HCT116 (cell line): ENCODE results near the gene MADCAM1. TPM values are rescaled to one million over a fixed set of nuclear protein-coding genes. Genes with fewer than 3 reads are reported as not detected.

Experiments
- ATAC-seq: fragments of 200-7000 bp; cut with Tn5 transposase; 2 replicates; pipeline ENCODE4 v1.9.1; 2020; ENCODE audit warnings: mild to moderate bottlenecking, moderate library complexity
- BruUV-seq: library from RNA; stranded (reverse); fragments of 400-500 nt; replicated peaks from 2 replicates; lab custom pipeline; 2021; lab: Mats Ljungman, UMichigan
- CTCF ChIA-PET: fragments of 300-600 bp; sonication (Branson Sonifier 250); formaldehyde crosslinking; loops from one replicate; lab custom pipeline; 2021; ENCODE audit warnings: antibody characterized with exemption; lab: Charles Lee
- POLR2A ChIA-PET: fragments of 300-600, 350-600 bp; sonication (Branson Sonifier 250); formaldehyde crosslinking; loops from one replicate; lab custom pipeline; 2021; ENCODE audit warnings: antibody characterized with exemption; lab: Charles Lee
- RAD21 ChIA-PET, 2 experiments: fragments of 300-600 bp; sonication (Branson Sonifier 250); formaldehyde crosslinking; loops; one replicate each; lab custom pipeline; 2023; ENCODE audit warnings: low total read pairs in 2 of 2; ENCODE audit not compliant: uncharacterized antibody in 2 of 2, unreplicated experiment in 2 of 2, low non-redundant PET in 1 of 2; lab: Charles Lee
- DNase-seq: peaks from one replicate; pipeline ENCODE4 v3.0.0-alpha.2; 2010; ENCODE audit warnings: low read depth, low spot score
- H2AFZ ChIP-seq: fragments of 200-600 bp; shearing (Covaris generic), sonication (generic); 2 replicates; pipeline ENCODE4 v1.6.1; 2017; ENCODE audit warnings: low read depth, mixed run types, mixed read lengths, antibody characterized with exemption, low read length; ENCODE audit not compliant: poor library complexity, severe bottlenecking
- H3K27ac ChIP-seq: 2 replicates; pipeline ENCODE4 v1.5.1; 2012; ENCODE audit warnings: low read depth, low read length
- H3K27me3 ChIP-seq: fragments of 200-600 bp; sonication (generic); 2 replicates; pipeline ENCODE4 v1.6.1; 2016; ENCODE audit warnings: mixed run types, low read length, mixed read lengths; ENCODE audit not compliant: insufficient read depth
- H3K36me3 ChIP-seq, 2 experiments: fragments of 200-500 bp in 1 of 2; fragments of 200-600 bp in 1 of 2; sonication (Bioruptor generic) in 1 of 2; sonication (generic) in 1 of 2; 2 replicates each; pipeline versions ENCODE4 v1.5.1 to v1.6.1; 2014 to 2016; ENCODE audit warnings: low read length in 2 of 2, inconsistent platforms in 1 of 2, mixed read lengths in 1 of 2, mixed run types in 1 of 2; ENCODE audit not compliant: insufficient read depth in 2 of 2, control insufficient read depth in 1 of 2
- H3K4me1 ChIP-seq, 2 experiments: fragments of 200-600 bp in 1 of 2; sonication (generic) in 1 of 2; 2 replicates each; pipeline versions ENCODE4 v1.5.1 to v1.6.1; 2012 to 2017; ENCODE audit warnings: low read length in 2 of 2, inconsistent platforms in 1 of 2, mild to moderate bottlenecking in 1 of 2, mixed read lengths in 1 of 2, mixed run types in 1 of 2, moderate library complexity in 1 of 2; ENCODE audit not compliant: insufficient read depth in 2 of 2, control insufficient read depth in 1 of 2
- H3K4me2 ChIP-seq: fragments of 200-600 bp; sonication (generic); 2 replicates; pipeline ENCODE4 v1.6.1; 2017; ENCODE audit warnings: mixed run types, low read length, mixed read lengths
- H3K4me3 ChIP-seq, 2 experiments: fragments of 200-600 bp in 1 of 2; sonication (generic) in 1 of 2; replicated peaks in 1 of 2; 2 replicates each; pipeline ENCODE4 v1.5.1; 2011 to 2016; ENCODE audit warnings: low read length in 2 of 2, control low read depth in 1 of 2, low read depth in 1 of 2, mild to moderate bottlenecking in 1 of 2, mixed read lengths in 1 of 2, mixed run types in 1 of 2
- H3K79me2 ChIP-seq: fragments of 200-600 bp; sonication (generic); 2 replicates; pipeline ENCODE4 v1.6.1; 2017; ENCODE audit warnings: mild to moderate bottlenecking, mixed run types, low read length, moderate library complexity, mixed read lengths; ENCODE audit not compliant: insufficient read depth
- H3K9ac ChIP-seq: fragments of 200-600 bp; sonication (generic); 2 replicates; pipeline ENCODE4 v1.6.1; 2016; ENCODE audit warnings: low read length, mixed read lengths
- H3K9me2 ChIP-seq: fragments of 200-600 bp; sonication (generic), shearing (Covaris generic); 2 replicates; pipeline ENCODE4 v1.6.1; 2017; ENCODE audit warnings: mixed run types, mild to moderate bottlenecking, moderate library complexity; ENCODE audit not compliant: insufficient read depth
- H3K9me3 ChIP-seq, 2 experiments: fragments of 200-500 bp in 1 of 2; fragments of 200-600 bp in 1 of 2; sonication (Bioruptor generic) in 1 of 2; sonication (generic) in 1 of 2; 2 replicates each; pipeline ENCODE4 v1.6.1; 2014 to 2017; ENCODE audit warnings: low read length in 2 of 2, mixed read lengths in 2 of 2, inconsistent platforms in 1 of 2, low read depth in 1 of 2, mild to moderate bottlenecking in 1 of 2, mixed run types in 1 of 2, moderate library complexity in 1 of 2; ENCODE audit not compliant: control insufficient read depth in 1 of 2, insufficient read depth in 1 of 2
- H4K20me1 ChIP-seq: fragments of 200-600 bp; sonication (generic), shearing (Covaris generic); 2 replicates; pipeline ENCODE4 v1.6.1; 2017; ENCODE audit warnings: mixed run types, mild to moderate bottlenecking, moderate library complexity; ENCODE audit not compliant: insufficient read depth
- CBX3 ChIP-seq: IDR thresholded peaks from 2 replicates; pipeline ENCODE4 v1.6.1; 2012; ENCODE audit warnings: low read depth
- CEBPB ChIP-seq: IDR thresholded peaks from 2 replicates; pipeline ENCODE4 v1.6.1; 2012; ENCODE audit warnings: low read depth
- EGR1 ChIP-seq: IDR thresholded peaks from 2 replicates; pipeline ENCODE4 v1.6.1; 2012; ENCODE audit warnings: low read depth
- ELF1 ChIP-seq: IDR thresholded peaks from 2 replicates; pipeline ENCODE4 v1.6.1; 2012; ENCODE audit warnings: low read depth, borderline replicate concordance
- EZH2 ChIP-seq: fragments of 200-600 bp; sonication (generic); IDR thresholded peaks from 2 replicates; pipeline ENCODE4 v1.6.1; 2017; ENCODE audit warnings: antibody characterized with exemption, mixed run types
- EZH2phosphoT487 ChIP-seq: fragments of 200-600 bp; IDR thresholded peaks from 2 replicates; pipeline ENCODE4 v1.6.1; 2018; ENCODE audit warnings: antibody characterized with exemption, borderline replicate concordance
- FOSL1 ChIP-seq: IDR thresholded peaks from 2 replicates; pipeline ENCODE4 v1.6.1; 2012; ENCODE audit warnings: low read depth
- JUND ChIP-seq: IDR thresholded peaks from 2 replicates; pipeline ENCODE4 v1.6.1; 2012
- POLR2A ChIP-seq: IDR thresholded peaks from 2 replicates; pipeline ENCODE4 v1.7.0; 2011; ENCODE audit warnings: borderline replicate concordance; ENCODE audit not compliant: insufficient read depth, insufficient read length; ENCODE audit errors: extremely low read depth
- POLR2AphosphoS5 ChIP-seq: IDR thresholded peaks from 2 replicates; pipeline ENCODE4 v1.6.1; 2011; ENCODE audit warnings: mild to moderate bottlenecking, low read depth, low read length, moderate library complexity
- RAD21 ChIP-seq: IDR thresholded peaks from 2 replicates; pipeline ENCODE4 v1.6.1; 2012; ENCODE audit warnings: low read depth, mild to moderate bottlenecking
- SIN3A ChIP-seq: IDR thresholded peaks from 2 replicates; pipeline ENCODE4 v1.6.1; 2012; ENCODE audit warnings: low read depth
- SP1 ChIP-seq: IDR thresholded peaks from 2 replicates; pipeline ENCODE4 v1.6.1; 2012; ENCODE audit warnings: low read depth
- SRF ChIP-seq: IDR thresholded peaks from 2 replicates; pipeline ENCODE4 v1.6.1; 2012; ENCODE audit warnings: low read depth
- TCF7L2 ChIP-seq: IDR thresholded peaks from 2 replicates; pipeline ENCODE4 v1.7.0; 2011; ENCODE audit warnings: borderline replicate concordance, inconsistent platforms; ENCODE audit not compliant: insufficient read depth, insufficient read length; ENCODE audit errors: extremely low read depth
- YY1 ChIP-seq: IDR thresholded peaks from 2 replicates; pipeline ENCODE4 v1.6.1; 2011; ENCODE audit warnings: low read length, low read depth, moderate library complexity, mild to moderate bottlenecking; ENCODE audit not compliant: insufficient replicate concordance; ENCODE audit errors: extremely low read depth
- ZFX ChIP-seq: fragments of 450-650 bp; IDR thresholded peaks from 2 replicates; pipeline ENCODE4 v1.6.1; 2017
- ZNF274 ChIP-seq: fragments of 200-500 bp; sonication (Bioruptor generic); IDR thresholded peaks from 2 replicates; pipeline ENCODE4 v1.6.1; 2014; ENCODE audit warnings: mild to moderate bottlenecking, low read depth, low read length, inconsistent platforms
- intact Hi-C: fragments of 100-400 bp; cut with micrococcal nuclease; formaldehyde crosslinking; loops from 2 replicates; pipeline ENCODE4 v1.10.0; 2022
- total RNA-seq: library from RNA; stranded (reverse); gene quantifications from one replicate; pipeline ENCODE4 v1.2.1, GENCODE V29; 2021; ENCODE audit not compliant: unreplicated experiment
- TF ChIP-seq, protein P1 (sequence below): IDR thresholded peaks from 2 replicates; pipeline ENCODE4 v1.6.1; 2012
- TF ChIP-seq, protein P2 (sequence below): IDR thresholded peaks from 2 replicates; pipeline ENCODE4 v1.6.1; 2012; ENCODE audit warnings: low read depth

MADCAM1 gene
- total RNA-seq, 1 experiment from 2014 or later, result 0.57 TPM

DNA sequence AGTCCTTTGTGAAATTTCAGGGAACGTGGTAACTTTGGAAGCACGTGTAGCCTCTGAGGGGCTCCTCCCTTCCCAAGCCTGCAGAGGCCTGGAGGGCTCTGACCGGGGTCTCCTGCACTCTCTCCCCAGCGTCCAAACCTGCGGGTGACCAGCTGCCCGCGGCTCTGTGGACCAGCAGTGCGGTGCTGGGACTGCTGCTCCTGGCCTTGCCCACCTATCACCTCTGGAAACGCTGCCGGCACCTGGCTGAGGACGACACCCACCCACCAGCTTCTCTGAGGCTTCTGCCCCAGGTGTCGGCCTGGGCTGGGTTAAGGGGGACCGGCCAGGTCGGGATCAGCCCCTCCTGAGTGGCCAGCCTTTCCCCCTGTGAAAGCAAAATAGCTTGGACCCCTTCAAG is 8.3 kb downstream of the MADCAM1 start (continued):
- no peak for TF ChIP-seq POLR2AphosphoS5
- TF ChIP-seq SP1, result no peak
- no peak for TF ChIP-seq EGR1
- no peak for TF ChIP-seq JUND
- TF ChIP-seq RAD21, result no peak
- TF ChIP-seq CEBPB, result no peak
- TF ChIP-seq TCF7L2, result no peak
- no peak for TF ChIP-seq FOSL1
- TF ChIP-seq, protein P1, sequence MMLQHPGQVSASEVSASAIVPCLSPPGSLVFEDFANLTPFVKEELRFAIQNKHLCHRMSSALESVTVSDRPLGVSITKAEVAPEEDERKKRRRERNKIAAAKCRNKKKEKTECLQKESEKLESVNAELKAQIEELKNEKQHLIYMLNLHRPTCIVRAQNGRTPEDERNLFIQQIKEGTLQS, result no peak
- no peak for TF ChIP-seq ZFX
- TF ChIP-seq ZNF274, result no peak
- TF ChIP-seq, all 23 proteins: peak for 0

DNA sequence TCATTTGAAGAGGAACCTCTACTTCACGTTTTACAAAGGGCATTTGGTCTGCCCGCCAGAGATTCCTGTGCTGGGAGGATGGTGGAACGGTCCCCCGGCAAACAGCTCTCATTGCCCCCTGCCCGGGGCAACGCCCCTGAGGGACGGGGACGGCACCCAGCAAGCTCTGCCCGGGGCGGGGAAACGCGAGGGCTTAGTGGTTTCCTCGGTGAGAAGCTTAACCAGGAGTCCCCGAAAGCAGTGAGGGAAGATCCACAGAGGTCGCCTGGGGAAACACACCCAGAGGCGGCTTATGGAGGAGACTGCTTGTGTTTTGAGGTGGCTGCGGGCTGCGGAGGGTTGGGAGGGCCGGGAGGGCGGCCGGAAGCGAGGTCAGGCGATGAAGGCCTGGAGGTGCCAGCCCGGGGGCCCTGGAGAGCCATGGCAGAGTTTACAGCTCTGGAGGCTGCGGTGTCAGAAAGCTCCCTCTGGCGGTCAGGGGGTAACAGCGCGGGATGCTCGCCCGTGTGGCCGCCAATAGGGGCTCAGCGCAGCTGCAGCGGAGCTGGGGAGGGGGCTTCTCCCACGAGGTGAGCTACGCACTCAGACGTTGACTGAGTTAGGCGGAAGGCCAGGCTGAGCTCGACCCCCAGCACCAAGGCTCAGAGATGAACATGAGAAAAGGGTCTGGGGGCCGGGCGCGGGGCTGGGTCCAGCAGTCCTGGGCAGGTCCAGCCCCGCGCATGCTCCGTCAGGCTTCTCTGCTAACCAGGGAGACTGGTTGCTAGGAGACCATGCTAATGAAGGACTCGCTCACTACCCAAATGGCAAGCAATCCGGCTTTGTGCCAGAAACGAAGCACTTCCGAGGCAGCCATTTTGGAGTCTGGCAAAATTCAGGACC is 10.4 kb downstream of the MADCAM1 start:
- Histone ChIP-seq H3K9me2 (no peaks in the 10 kb centered on the region), H2AFZ (peak overlapping the region; percentile 40), H3K4me1 (peaks cover 19 to 40% of the 10 kb centered on the region in 2 experiments), H3K4me2 (peak overlapping the region; percentile 85), H3K36me3 (peaks cover 0 to 5% of the 10 kb centered on the region in 2 experiments; a peak in 1 of 4 replicates), H3K9me3 (no peaks in the 10 kb centered on the region), H3K4me3 (peak overlapping the region; percentile 89 to 97), H3K9ac (peak overlapping the region; percentile 97), H3K79me2 (peaks cover 11% of the 10 kb centered on the region; the same call in 1 of the 2 replicates), H3K27me3 (no peaks in the 10 kb centered on the region), H4K20me1 (no peaks in the 10 kb centered on the region), H3K27ac (peak overlapping the region; percentile 91)
- TSS peak; percentile 57 for BruUV-seq
- RAD21 ChIA-PET, result interaction anchor here in 1 of 2 experiments (0.6 kb wide), 1 partner anchor 66 kb away, joined by 3 read pairs; the partner anchor contains the start of gene BSG
- intact Hi-C loops, result loop anchor here (10.0 kb wide), 1 partner anchor 122 kb away; no protein-coding TSS in a partner anchor
- ATAC-seq (peak; percentile 77), DNase-seq (peak; percentile 99)
- POLR2A ChIA-PET, result interaction anchor here (0.8 to 1.5 kb wide), 6 partner anchors 8 to 26 kb away, joined by 3 to 5 read pairs (median 4); partner anchors contain the start of genes CDC34 and MADCAM1
- CTCF ChIA-PET, result interaction anchor here (0.6 to 1.9 kb wide), 14 partner anchors 9 to 479 kb away, joined by 3 to 29 read pairs (median 4); partner anchors contain the start of genes MADCAM1 and SHC2
- no peak for TF ChIP-seq ZNF274
- no peak for TF ChIP-seq SP1
- no peak for TF ChIP-seq EZH2phosphoT487
- peak; percentile 45 for TF ChIP-seq POLR2A
- TF ChIP-seq SRF, result peak; percentile 82
- no peak for TF ChIP-seq CBX3
- TF ChIP-seq, protein P2, sequence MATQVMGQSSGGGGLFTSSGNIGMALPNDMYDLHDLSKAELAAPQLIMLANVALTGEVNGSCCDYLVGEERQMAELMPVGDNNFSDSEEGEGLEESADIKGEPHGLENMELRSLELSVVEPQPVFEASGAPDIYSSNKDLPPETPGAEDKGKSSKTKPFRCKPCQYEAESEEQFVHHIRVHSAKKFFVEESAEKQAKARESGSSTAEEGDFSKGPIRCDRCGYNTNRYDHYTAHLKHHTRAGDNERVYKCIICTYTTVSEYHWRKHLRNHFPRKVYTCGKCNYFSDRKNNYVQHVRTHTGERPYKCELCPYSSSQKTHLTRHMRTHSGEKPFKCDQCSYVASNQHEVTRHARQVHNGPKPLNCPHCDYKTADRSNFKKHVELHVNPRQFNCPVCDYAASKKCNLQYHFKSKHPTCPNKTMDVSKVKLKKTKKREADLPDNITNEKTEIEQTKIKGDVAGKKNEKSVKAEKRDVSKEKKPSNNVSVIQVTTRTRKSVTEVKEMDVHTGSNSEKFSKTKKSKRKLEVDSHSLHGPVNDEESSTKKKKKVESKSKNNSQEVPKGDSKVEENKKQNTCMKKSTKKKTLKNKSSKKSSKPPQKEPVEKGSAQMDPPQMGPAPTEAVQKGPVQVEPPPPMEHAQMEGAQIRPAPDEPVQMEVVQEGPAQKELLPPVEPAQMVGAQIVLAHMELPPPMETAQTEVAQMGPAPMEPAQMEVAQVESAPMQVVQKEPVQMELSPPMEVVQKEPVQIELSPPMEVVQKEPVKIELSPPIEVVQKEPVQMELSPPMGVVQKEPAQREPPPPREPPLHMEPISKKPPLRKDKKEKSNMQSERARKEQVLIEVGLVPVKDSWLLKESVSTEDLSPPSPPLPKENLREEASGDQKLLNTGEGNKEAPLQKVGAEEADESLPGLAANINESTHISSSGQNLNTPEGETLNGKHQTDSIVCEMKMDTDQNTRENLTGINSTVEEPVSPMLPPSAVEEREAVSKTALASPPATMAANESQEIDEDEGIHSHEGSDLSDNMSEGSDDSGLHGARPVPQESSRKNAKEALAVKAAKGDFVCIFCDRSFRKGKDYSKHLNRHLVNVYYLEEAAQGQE, result no peak
- TF ChIP-seq SIN3A, result no peak
- no peak for TF ChIP-seq FOSL1
- TF ChIP-seq, protein P1, result no peak
- no peak for TF ChIP-seq JUND
- peak; percentile 74 for TF ChIP-seq RAD21
- TF ChIP-seq CEBPB, result no peak
- peak; percentile 54 for TF ChIP-seq POLR2AphosphoS5
- no peak for TF ChIP-seq EGR1
- TF ChIP-seq TCF7L2, result no peak
- TF ChIP-seq YY1, result peak; percentile 71
- no peak for TF ChIP-seq ELF1
- no peak for TF ChIP-seq EZH2
